HL-60 (cell line): ENCODE results near the gene GOLGA8B.
"Not testable (repeated sequence)": the region's sequence is repeated elsewhere in the genome, so short reads cannot be mapped to it uniquely, and the experiment has no call there.

ENCODE experiments used
- CTCF ChIP-seq: IDR thresholded peaks from one replicate; pipeline ENCODE4 v1.5.1; 2011; ENCODE audit warnings: low read length, control low read depth, inconsistent platforms; ENCODE audit not compliant: insufficient read depth
- GABPA ChIP-seq: IDR thresholded peaks from 2 replicates; pipeline ENCODE4 v1.6.1; 2012; ENCODE audit warnings: low read depth
- POLR2AphosphoS5 ChIP-seq: IDR thresholded peaks from 2 replicates; pipeline ENCODE4 v1.6.1; 2012; ENCODE audit warnings: low read depth
- REST ChIP-seq: IDR thresholded peaks from 2 replicates; pipeline ENCODE4 v1.6.1; 2012; ENCODE audit warnings: low read depth; ENCODE audit not compliant: insufficient replicate concordance

GRCh38 chr15:34572921-34573320, 10.5 kb downstream of the GOLGA8B start:
- not testable (repeated sequence) for TF ChIP-seq CTCF, POLR2AphosphoS5, REST, GABPA
